Endothelial cell of umbilical vein (primary cell): ENCODE results near the gene NEO1. TPM values are rescaled to one million over a fixed set of nuclear protein-coding genes. Genes with fewer than 3 reads are reported as not detected.
"Not testable (repeated sequence)": the region's sequence is repeated elsewhere in the genome, so short reads cannot be mapped to it uniquely, and the experiment has no call there.

Experiments used
- BruUV-seq: library from RNA; stranded (reverse); fragments of 400-500 nt; replicated peaks from 2 replicates; lab custom pipeline; 2021; lab: Mats Ljungman, UMichigan
- CTCF ChIA-PET: fragments of 300-600, 350-600 bp; sonication (Branson Sonifier 250); formaldehyde crosslinking; loops from one replicate; lab custom pipeline; 2021; ENCODE audit warnings: antibody characterized with exemption, inconsistent platforms; lab: Charles Lee
- POLR2A ChIA-PET: fragments of 300-600, 350-600 bp; sonication (Branson Sonifier 250); formaldehyde crosslinking; loops from one replicate; lab custom pipeline; 2021; ENCODE audit warnings: antibody characterized with exemption, inconsistent platforms; lab: Charles Lee
- DNase-seq: peaks from one replicate; pipeline ENCODE4 v3.0.0-alpha.2; 2011; ENCODE audit warnings: low read depth, low spot score
- FAIRE-seq: peaks from 2 replicates; lab custom pipeline; 2011; peaks lifted over from hg19 to GRCh38; lab: Jason Lieb, UNC
- H2AFZ ChIP-seq: 2 replicates; pipeline ENCODE4 v1.6.0; 2012; ENCODE audit warnings: low read depth, low read length, control low read depth, inconsistent platforms
- H3K27ac ChIP-seq: 2 replicates; pipeline ENCODE4 v1.5.1; 2011; ENCODE audit warnings: low read depth, mild to moderate bottlenecking, control low read depth, low read length, moderate library complexity; ENCODE audit not compliant: insufficient read depth
- H3K27me3 ChIP-seq, 2 experiments: 2 replicates each; pipeline versions ENCODE4 v1.6.0 to v1.6.1; 2011; ENCODE audit warnings: low read length in 2 of 2, mixed read lengths in 1 of 2; ENCODE audit not compliant: control insufficient read depth in 2 of 2, insufficient read depth in 2 of 2
- H3K36me3 ChIP-seq, 2 experiments: 2 replicates in 1 of 2; 3 replicates in 1 of 2; pipeline ENCODE4 v1.5.1; 2011; ENCODE audit warnings: low read length in 2 of 2, mild to moderate bottlenecking in 1 of 2, moderate library complexity in 1 of 2; ENCODE audit not compliant: control insufficient read depth in 2 of 2, insufficient read depth in 2 of 2; ENCODE audit errors: extremely low read depth in 1 of 2
- H3K4me1 ChIP-seq: 3 replicates; pipeline ENCODE4 v1.5.1; 2011; ENCODE audit warnings: mild to moderate bottlenecking, low read length; ENCODE audit not compliant: control insufficient read depth, insufficient read depth; ENCODE audit errors: extremely low read depth
- H3K4me2 ChIP-seq: 2 replicates; pipeline ENCODE4 v1.6.1; 2011; ENCODE audit warnings: low read length, control low read depth, mixed read lengths; ENCODE audit not compliant: insufficient read depth
- H3K4me3 ChIP-seq, 3 experiments: fragments of 200-600 bp in 1 of 3; sonication (generic), shearing (Covaris generic) in 1 of 3; replicated peaks in 1 of 3; 2 replicates each; pipeline ENCODE4 v1.5.1; 2011 to 2016; ENCODE audit warnings: control low read depth in 3 of 3, low read length in 3 of 3, mild to moderate bottlenecking in 2 of 3, inconsistent platforms in 1 of 3, low read depth in 1 of 3, moderate library complexity in 1 of 3; ENCODE audit not compliant: insufficient read depth in 1 of 3
- H3K79me2 ChIP-seq: 2 replicates; pipeline ENCODE4 v1.6.0; 2012; ENCODE audit warnings: low read length, inconsistent platforms; ENCODE audit not compliant: control insufficient read depth, insufficient read depth
- H3K9ac ChIP-seq: replicated peaks from 2 replicates; pipeline ENCODE3; 2011; ENCODE audit warnings: low read length, control low read depth; ENCODE audit not compliant: insufficient read depth; ENCODE audit errors: extremely low read depth
- H3K9me1 ChIP-seq: replicated peaks from 3 replicates; pipeline ENCODE4 v1.6.0; 2011; ENCODE audit warnings: mild to moderate bottlenecking, low read length; ENCODE audit not compliant: control insufficient read depth, insufficient read depth; ENCODE audit errors: extremely low read depth
- H3K9me3 ChIP-seq: replicated peaks from 2 replicates; pipeline ENCODE4 v1.5.1; 2012; ENCODE audit warnings: low read length, inconsistent platforms; ENCODE audit not compliant: control insufficient read depth, insufficient read depth
- H4K20me1 ChIP-seq: replicated peaks from 2 replicates; pipeline ENCODE3; 2011; ENCODE audit warnings: mild to moderate bottlenecking, low read length; ENCODE audit not compliant: control insufficient read depth, insufficient read depth; ENCODE audit errors: extremely low read depth
- CTCF ChIP-seq, 2 donors: IDR thresholded peaks; 1 replicate in 1 of 2; 2 replicates in 1 of 2; pipeline ENCODE4 v1.5.1; 2011; ENCODE audit warnings: low read length in 2 of 2, mild to moderate bottlenecking in 2 of 2, moderate library complexity in 2 of 2, control low read depth in 1 of 2, inconsistent platforms in 1 of 2, low read depth in 1 of 2; ENCODE audit not compliant: insufficient read depth in 1 of 2; ENCODE audit errors: extremely low read depth in 1 of 2
- MAX ChIP-seq: IDR thresholded peaks from 2 replicates; pipeline ENCODE4 v1.6.1; 2011; ENCODE audit not compliant: insufficient read depth, insufficient read length
- MYC ChIP-seq: IDR thresholded peaks from one replicate; pipeline ENCODE4 v1.6.1; 2011; ENCODE audit warnings: mild to moderate bottlenecking, low read depth, low read length
- POLR2A ChIP-seq: IDR thresholded peaks from 2 replicates; pipeline ENCODE4 v1.6.1; 2012; ENCODE audit warnings: low read depth, mild to moderate bottlenecking, control low read depth, low read length
- POLR2AphosphoS5 ChIP-seq: IDR thresholded peaks from 2 replicates; pipeline ENCODE4 v1.6.1; 2012; ENCODE audit warnings: low read depth, mild to moderate bottlenecking, control low read depth, low read length, moderate library complexity; ENCODE audit not compliant: insufficient read depth
- dilution Hi-C: fragments of 300-500 bp; cut with MboI; formaldehyde crosslinking; loops from one replicate; pipeline ENCODE4 v1.15.0; 2019; ENCODE audit warnings: low sequenced_read_pairs; ENCODE audit not compliant: extremely low pct_ligation_motif_present
- intact Hi-C: fragments of 100-400 bp; cut with micrococcal nuclease; formaldehyde crosslinking; loops from one replicate; pipeline ENCODE4 v1.10.0; 2022
- polyA plus RNA-seq, 4 experiments: library from polyadenylated mRNA; depleted of rRNA in 3 of 4; stranded (reverse) in 3 of 4; unstranded in 1 of 4; fragments of >200 nt; gene quantifications; 2 replicates each; pipeline versions ENCODE4 v1.2.1 to v1.2.3, GENCODE V29; 2011 to 2012; ENCODE audit warnings: missing spikeins in 1 of 4
- total RNA-seq: library from RNA; stranded (reverse); gene quantifications from 2 replicates; pipeline ENCODE4 v1.2.3, GENCODE V29; 2021

The NEO1 gene
- total and polyA plus RNA-seq, 2 donors (not counting 3 experiments of a cell fraction or from before 2014, with no cell fraction given), result 0.12 to 0.35 TPM

DNA sequence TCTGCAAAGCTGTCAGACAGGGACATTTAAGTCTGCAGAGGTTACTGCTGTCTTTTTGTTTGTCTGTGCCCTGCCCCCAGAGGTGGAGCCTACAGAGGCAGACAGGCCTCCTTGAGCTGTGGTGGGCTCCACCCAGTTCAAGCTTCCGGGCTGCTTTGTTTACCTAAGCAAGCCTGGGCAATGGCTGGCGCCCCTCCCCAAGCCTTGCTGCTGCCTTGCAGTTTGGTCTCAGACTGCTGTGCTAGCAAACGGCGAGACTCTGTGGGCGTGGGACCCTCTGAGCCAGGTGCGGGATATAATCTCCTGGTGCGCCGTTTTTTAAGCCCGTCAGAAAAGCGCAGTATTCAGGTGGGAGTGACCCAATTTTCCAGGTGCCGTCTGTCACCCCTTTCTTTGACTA is 169.2 kb downstream of the NEO1 start:
- H3K9me3 ChIP-seq, H2AFZ ChIP-seq, POLR2A ChIA-PET, H3K27me3 ChIP-seq, H4K20me1 ChIP-seq, FAIRE-seq, H3K79me2 ChIP-seq, CTCF ChIA-PET, H3K4me3 ChIP-seq, BruUV-seq, H3K9me1 ChIP-seq, H3K4me2 ChIP-seq, H3K9ac ChIP-seq, H3K27ac ChIP-seq, intact Hi-C loops, dilution Hi-C loops, DNase-seq, H3K4me1 ChIP-seq, H3K36me3 ChIP-seq: not testable (repeated sequence)

- intact Hi-C loops (no loop called here), dilution Hi-C loops (no loop called here)
- TF ChIP-seq MYC, result no peak
- no peak for TF ChIP-seq POLR2AphosphoS5
- TF ChIP-seq CTCF (IDR thresholded peaks at IDR 0.05; ENCODE audit: extremely low read depth in 1 of 2, insufficient read depth in 1 of 2, low read depth in 1 of 2, low read length in 2 of 2), result no peak
- TF ChIP-seq POLR2A, result no peak
- TF ChIP-seq MAX, result no peak
- Histone ChIP-seq H3K4me1 (no peaks in the 10 kb centered on the region), H3K27me3 (peaks cover 0 to 2% of the 10 kb centered on the region in 2 experiments), H3K9me1 (no peaks in the 10 kb centered on the region), H3K9me3 (no peaks in the 10 kb centered on the region), H3K4me2 (no peak overlapping the region), H3K79me2 (no peaks in the 10 kb centered on the region), H3K4me3 (no peak overlapping the region), H3K36me3 (no peaks in the 10 kb centered on the region), H2AFZ (no peak overlapping the region), H3K9ac (no peak overlapping the region), H3K27ac (no peak overlapping the region), H4K20me1 (no peaks in the 10 kb centered on the region)
- POLR2A ChIA-PET, result no interaction called here
- DNase-seq (no peak), FAIRE-seq (no peak)
- BruUV-seq, result no TSS peak
- CTCF ChIA-PET, result interaction anchor here (1.4 kb wide), 1 partner anchor 15 kb away, joined by 6 read pairs; no protein-coding TSS in a partner anchor
These were observed 173.2 kb downstream of the NEO1 start for GRCh38 chr15:73225358-73226015.
